Vagina (tissue), 2 donors: ENCODE results near the gene MYO1D.

ENCODE experiments used
- POLR2A ChIP-seq, 2 donors: fragments of 450-650 bp; IDR thresholded peaks; one replicate each; pipeline ENCODE4 v1.6.1; 2017; ENCODE audit warnings: antibody characterized with exemption in 2 of 2, mild to moderate bottlenecking in 2 of 2, moderate library complexity in 2 of 2
- TF ChIP-seq, protein P1 (sequence below), 3 experiments: fragments of 450-650 bp in 2 of 3; fragments of 200-600 bp in 1 of 3; sonication (generic) in 1 of 3; IDR thresholded peaks; one replicate each; pipeline ENCODE4 v1.5.1; 2017 to 2019; ENCODE audit warnings: antibody characterized with exemption in 3 of 3, mild to moderate bottlenecking in 2 of 3, moderate library complexity in 2 of 3

DNA sequence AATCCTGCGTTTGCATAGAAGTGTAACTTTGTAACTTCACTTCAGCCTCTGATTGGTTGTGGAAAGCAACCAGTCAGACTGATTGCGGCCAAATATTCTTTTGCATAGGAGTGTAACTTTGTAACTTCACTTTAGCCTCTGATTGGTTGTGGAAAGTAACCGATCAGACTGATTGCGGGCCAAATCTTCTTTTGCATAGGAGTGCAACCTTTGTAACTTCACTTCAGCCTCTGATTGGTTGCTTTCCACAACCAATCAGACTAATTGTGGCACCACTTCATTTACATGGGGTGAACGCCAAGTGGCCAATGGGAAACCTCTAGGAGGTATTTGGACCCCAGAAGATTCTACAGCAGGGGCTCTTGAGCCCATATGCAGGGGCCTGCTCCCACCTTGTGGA lies 49.3 kb upstream of the MYO1D start:
- TF ChIP-seq, protein P1, sequence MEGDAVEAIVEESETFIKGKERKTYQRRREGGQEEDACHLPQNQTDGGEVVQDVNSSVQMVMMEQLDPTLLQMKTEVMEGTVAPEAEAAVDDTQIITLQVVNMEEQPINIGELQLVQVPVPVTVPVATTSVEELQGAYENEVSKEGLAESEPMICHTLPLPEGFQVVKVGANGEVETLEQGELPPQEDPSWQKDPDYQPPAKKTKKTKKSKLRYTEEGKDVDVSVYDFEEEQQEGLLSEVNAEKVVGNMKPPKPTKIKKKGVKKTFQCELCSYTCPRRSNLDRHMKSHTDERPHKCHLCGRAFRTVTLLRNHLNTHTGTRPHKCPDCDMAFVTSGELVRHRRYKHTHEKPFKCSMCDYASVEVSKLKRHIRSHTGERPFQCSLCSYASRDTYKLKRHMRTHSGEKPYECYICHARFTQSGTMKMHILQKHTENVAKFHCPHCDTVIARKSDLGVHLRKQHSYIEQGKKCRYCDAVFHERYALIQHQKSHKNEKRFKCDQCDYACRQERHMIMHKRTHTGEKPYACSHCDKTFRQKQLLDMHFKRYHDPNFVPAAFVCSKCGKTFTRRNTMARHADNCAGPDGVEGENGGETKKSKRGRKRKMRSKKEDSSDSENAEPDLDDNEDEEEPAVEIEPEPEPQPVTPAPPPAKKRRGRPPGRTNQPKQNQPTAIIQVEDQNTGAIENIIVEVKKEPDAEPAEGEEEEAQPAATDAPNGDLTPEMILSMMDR (IDR thresholded peaks at IDR 0.05) = no peak
- no peak for TF ChIP-seq POLR2A (IDR thresholded peaks at IDR 0.05)
